GM12878 (cell line): ENCODE measurements around the gene IGFBP3. TPM values are rescaled to one million over a fixed set of nuclear protein-coding genes. Genes with fewer than 3 reads are reported as not detected.

Source experiments
- ATAC-seq: fragments of 200-7000 bp; cut with Tn5 transposase; 3 replicates; pipeline ENCODE4 v1.9.1; 2020; ENCODE audit warnings: mild to moderate bottlenecking, moderate library complexity
- BruUV-seq: library from RNA; stranded (reverse); fragments of 400-500 nt; replicated peaks from 2 replicates; lab custom pipeline; 2021; lab: Mats Ljungman, UMichigan
- CTCF ChIA-PET: fragments of 300-600 bp; sonication (Branson Sonifier 250); formaldehyde crosslinking; extraction: SDS; loops from one replicate; lab custom pipeline; 2021; ENCODE audit warnings: inconsistent platforms; lab: Yijun Ruan, JAX
- POLR2A ChIA-PET: fragments of 350-600 bp; formaldehyde crosslinking; extraction: SDS; loops from one replicate; lab custom pipeline; 2021; ENCODE audit warnings: inconsistent platforms; lab: Charles Lee
- RAD21 ChIA-PET: fragments of 300-600 bp; sonication (Branson Sonifier 250); formaldehyde crosslinking; loops from one replicate; lab custom pipeline; 2023; ENCODE audit warnings: antibody characterized with exemption; ENCODE audit not compliant: unreplicated experiment; lab: Charles Lee
- SMC1A ChIA-PET: fragments of 300-600 bp; sonication (Branson Sonifier 250); formaldehyde crosslinking; loops from one replicate; lab custom pipeline; 2023; ENCODE audit not compliant: unreplicated experiment, uncharacterized antibody; lab: Charles Lee
- DNase-seq: peaks from one replicate; pipeline ENCODE4 v3.0.0-alpha.2; 2011; ENCODE audit warnings: low read depth, low spot score
- FAIRE-seq: peaks from 3 replicates; lab custom pipeline; 2011; peaks lifted over from hg19 to GRCh38; lab: Jason Lieb, UNC
- H2AFZ ChIP-seq: 2 replicates; pipeline ENCODE4 v1.6.0; 2011; ENCODE audit warnings: low read depth, low read length, control low read depth; ENCODE audit not compliant: control insufficient read depth
- H3K27ac ChIP-seq: 2 replicates; pipeline ENCODE4 v1.5.1; 2011; ENCODE audit warnings: control low read depth; ENCODE audit not compliant: control insufficient read depth, insufficient read depth
- H3K27me3 ChIP-seq, 2 experiments: replicated peaks in 1 of 2; 2 replicates each; pipeline versions ENCODE4 v1.6.0 to v1.6.1; 2011; ENCODE audit warnings: low read length in 1 of 2; ENCODE audit not compliant: control insufficient read depth in 2 of 2, insufficient read depth in 2 of 2
- H3K36me3 ChIP-seq, 2 experiments: 2 replicates each; pipeline ENCODE4 v1.5.1; 2011; ENCODE audit warnings: low read length in 1 of 2; ENCODE audit not compliant: control insufficient read depth in 2 of 2, insufficient read depth in 2 of 2
- H3K4me1 ChIP-seq: 2 replicates; pipeline ENCODE4 v1.6.1; 2011; ENCODE audit warnings: mild to moderate bottlenecking, low read length, moderate library complexity, mixed read lengths; ENCODE audit not compliant: control insufficient read depth, insufficient read depth
- H3K4me2 ChIP-seq: 2 replicates; pipeline ENCODE4 v1.6.0; 2011; ENCODE audit warnings: control low read depth; ENCODE audit not compliant: control insufficient read depth, insufficient read depth
- H3K4me3 ChIP-seq: fragments of 200-600 bp; sonication (generic); 2 replicates; pipeline ENCODE4 v1.5.1; 2016
- H3K79me2 ChIP-seq: 2 replicates; pipeline ENCODE4 v1.6.0; 2011; ENCODE audit warnings: low read length; ENCODE audit not compliant: control insufficient read depth, insufficient read depth
- H3K9ac ChIP-seq: 2 replicates; pipeline ENCODE4 v1.8.0; 2011; ENCODE audit warnings: low read length, control low read depth, mixed read lengths; ENCODE audit not compliant: control insufficient read depth, insufficient read depth
- H3K9me3 ChIP-seq: replicated peaks from 3 replicates; pipeline ENCODE4 v1.5.1; 2011; ENCODE audit warnings: mild to moderate bottlenecking, low read length; ENCODE audit not compliant: control insufficient read depth, insufficient read depth
- H4K20me1 ChIP-seq: 2 replicates; pipeline ENCODE4 v1.6.0; 2011; ENCODE audit not compliant: control insufficient read depth, insufficient read depth
- ATF7 ChIP-seq: fragments of 450-650 bp; IDR thresholded peaks from 2 replicates; pipeline ENCODE4 v1.6.1; 2016; ENCODE audit warnings: low read depth, mild to moderate bottlenecking
- BRCA1 ChIP-seq: IDR thresholded peaks from 2 replicates; pipeline ENCODE4 v1.6.1; 2011; ENCODE audit warnings: low read depth, low read length, improper control_type of control experiment
- EP300 ChIP-seq, 2 experiments: fragments of 150-350 bp in 1 of 2; IDR thresholded peaks; 2 replicates each; pipeline ENCODE4 v1.6.1; 2011 to 2012; ENCODE audit warnings: low read depth in 2 of 2, low read length in 2 of 2, borderline replicate concordance in 1 of 2, improper control_type of control experiment in 1 of 2, inconsistent platforms in 1 of 2; ENCODE audit not compliant: control insufficient read depth in 1 of 2
- JUND ChIP-seq: IDR thresholded peaks from 2 replicates; pipeline ENCODE4 v1.6.1; 2012; ENCODE audit warnings: low read depth, mild to moderate bottlenecking, low read length, improper control_type of control experiment, moderate library complexity
- MEF2A ChIP-seq: IDR thresholded peaks from 2 replicates; pipeline ENCODE4 v1.6.1; 2011; ENCODE audit warnings: low read depth, mild to moderate bottlenecking, low read length, moderate library complexity; ENCODE audit not compliant: insufficient read depth
- MYB ChIP-seq: fragments of 150-350 bp; IDR thresholded peaks from 2 replicates; pipeline ENCODE4 v1.6.1; 2014; ENCODE audit warnings: mild to moderate bottlenecking, low read depth, low read length, borderline replicate concordance
- NFXL1 ChIP-seq: fragments of 450-650 bp; IDR thresholded peaks from 2 replicates; pipeline ENCODE4 v1.6.1; 2017; ENCODE audit warnings: antibody characterized with exemption, mild to moderate bottlenecking, borderline replicate concordance
- POU2F2 ChIP-seq: IDR thresholded peaks from 3 replicates; pipeline ENCODE4 v1.6.1; 2011; ENCODE audit warnings: low read depth, mild to moderate bottlenecking, low read length, borderline replicate concordance
- SMARCA5 ChIP-seq: fragments of 450-650 bp; IDR thresholded peaks from 2 replicates; pipeline ENCODE4 v1.6.1; 2017; ENCODE audit warnings: mild to moderate bottlenecking
- WGBS: methylation state at CpG from one replicate; pipeline ENCODE4 v1.1.6; 2016; ENCODE audit warnings: low lambda C conversion rate; ENCODE audit not compliant: insufficient replicate concordance, insufficient coverage; ENCODE audit errors: missing lambda C conversion rate; 5-methylcytosine and 5-hydroxymethylcytosine counted together
- in situ Hi-C: fragments of 300-500 bp; cut with MboI; formaldehyde crosslinking; loops from 9 replicates; pipeline ENCODE4 v1.14.3; 2018; ENCODE audit warnings: mixed read lengths
- intact Hi-C: fragments of 100-400 bp; cut with micrococcal nuclease; formaldehyde crosslinking; loops from one replicate; pipeline ENCODE4 v1.14.2; 2022; ENCODE audit not compliant: unreplicated experiment
- polyA plus RNA-seq, 11 experiments: library from polyadenylated mRNA; depleted of rRNA in 4 of 11; unstranded in 6 of 11; stranded (reverse) in 5 of 11; fragments of >200 nt; fragmentation: Nextera tagmentation in 4 of 11; fragmentation: Illumina TruSeq in 1 of 11; extraction: Ambion mirVana in 4 of 11; extraction: Trizol in 1 of 11; gene quantifications; 1 replicate in 1 of 11; 2 replicates in 10 of 11; pipeline versions ENCODE4 v1.2.1 to v1.2.3, GENCODE V29; 2011 to 2016; ENCODE audit warnings: inconsistent platforms in 2 of 11, missing spikeins in 2 of 11, low read depth in 1 of 11
- total RNA-seq, 4 experiments: library from RNA; depleted of rRNA in 3 of 4; stranded (reverse); fragments of >200 nt in 3 of 4; fragmentation: Illumina TruSeq in 1 of 4; extraction: Trizol in 1 of 4; gene quantifications; 2 replicates each; pipeline versions ENCODE4 v1.2.1 to v1.2.3, GENCODE V29; 2013 to 2021
- TF ChIP-seq, protein P1 (sequence below): fragments of 450-650 bp; IDR thresholded peaks from 2 replicates; pipeline ENCODE4 v1.6.1; 2017; ENCODE audit warnings: low read depth, mild to moderate bottlenecking, moderate library complexity
- TF ChIP-seq, protein P2 (sequence below): fragments of 450-650 bp; IDR thresholded peaks from 2 replicates; pipeline ENCODE4 v1.6.1; 2016; ENCODE audit warnings: mild to moderate bottlenecking, moderate library complexity, borderline replicate concordance

The IGFBP3 gene
- total and polyA plus RNA-seq, 10 of the 15 experiments (the other 5 are each of a cell fraction or from before 2014, with no cell fraction given), result 6.0 to 28.0 (median 15.6) TPM

DNA sequence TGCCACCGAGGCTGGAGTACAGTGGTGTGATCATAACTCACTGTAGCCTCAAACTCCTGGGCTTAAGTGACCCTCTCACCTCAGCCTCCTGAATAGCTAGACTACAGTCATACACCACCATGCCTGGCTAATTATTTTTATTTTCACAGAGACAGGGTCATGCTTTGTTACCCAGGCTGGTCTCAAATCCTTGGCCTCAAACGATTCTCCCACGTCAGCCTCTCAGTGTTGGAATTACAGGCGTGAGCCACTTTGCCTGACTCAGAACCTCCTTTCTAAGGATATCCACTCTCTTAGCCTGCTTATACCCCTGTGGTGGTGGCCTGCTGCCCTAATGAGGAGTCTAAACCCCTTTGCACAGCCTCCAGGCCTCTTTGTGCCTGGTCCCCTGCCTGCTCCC lies 36.9 kb downstream of the IGFBP3 start:
- H3K36me3 ChIP-seq, result no peaks in the 10 kb centered on the region
- H2AFZ ChIP-seq, result no peak overlapping the region
- RAD21 ChIA-PET, result no interaction called here
- peaks cover 0 to 6% of the 10 kb centered on the region in 2 experiments for H3K27me3 ChIP-seq
- CTCF ChIA-PET, result no interaction called here
- no peak for ATAC-seq
- no peak overlapping the region for H3K9ac ChIP-seq
- TF ChIP-seq MEF2A (no peak), POU2F2 (no peak), JUND (no peak), SMARCA5 (no peak), MYB (no peak)
- TF ChIP-seq, protein P1, sequence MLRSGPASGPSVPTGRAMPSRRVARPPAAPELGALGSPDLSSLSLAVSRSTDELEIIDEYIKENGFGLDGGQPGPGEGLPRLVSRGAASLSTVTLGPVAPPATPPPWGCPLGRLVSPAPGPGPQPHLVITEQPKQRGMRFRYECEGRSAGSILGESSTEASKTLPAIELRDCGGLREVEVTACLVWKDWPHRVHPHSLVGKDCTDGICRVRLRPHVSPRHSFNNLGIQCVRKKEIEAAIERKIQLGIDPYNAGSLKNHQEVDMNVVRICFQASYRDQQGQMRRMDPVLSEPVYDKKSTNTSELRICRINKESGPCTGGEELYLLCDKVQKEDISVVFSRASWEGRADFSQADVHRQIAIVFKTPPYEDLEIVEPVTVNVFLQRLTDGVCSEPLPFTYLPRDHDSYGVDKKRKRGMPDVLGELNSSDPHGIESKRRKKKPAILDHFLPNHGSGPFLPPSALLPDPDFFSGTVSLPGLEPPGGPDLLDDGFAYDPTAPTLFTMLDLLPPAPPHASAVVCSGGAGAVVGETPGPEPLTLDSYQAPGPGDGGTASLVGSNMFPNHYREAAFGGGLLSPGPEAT, result no peak
- H3K4me2 ChIP-seq, result no peak overlapping the region
- H3K4me3 ChIP-seq, result no peak overlapping the region
- no peaks in the 10 kb centered on the region for H3K79me2 ChIP-seq
- 10% methylated on average over 4 of the region's 4 CpGs for WGBS
- POLR2A ChIA-PET, result no interaction called here
- FAIRE-seq, result no peak
- in situ Hi-C loops, result no loop called here
- H3K4me1 ChIP-seq, result no peaks in the 10 kb centered on the region
- H3K27ac ChIP-seq, result no peak overlapping the region
- no TSS peak for BruUV-seq
- no peaks in the 10 kb centered on the region for H3K9me3 ChIP-seq
- SMC1A ChIA-PET, result no interaction called here
- intact Hi-C loops, result no loop called here
- no peaks in the 10 kb centered on the region for H4K20me1 ChIP-seq
- DNase-seq, result no peak

DNA sequence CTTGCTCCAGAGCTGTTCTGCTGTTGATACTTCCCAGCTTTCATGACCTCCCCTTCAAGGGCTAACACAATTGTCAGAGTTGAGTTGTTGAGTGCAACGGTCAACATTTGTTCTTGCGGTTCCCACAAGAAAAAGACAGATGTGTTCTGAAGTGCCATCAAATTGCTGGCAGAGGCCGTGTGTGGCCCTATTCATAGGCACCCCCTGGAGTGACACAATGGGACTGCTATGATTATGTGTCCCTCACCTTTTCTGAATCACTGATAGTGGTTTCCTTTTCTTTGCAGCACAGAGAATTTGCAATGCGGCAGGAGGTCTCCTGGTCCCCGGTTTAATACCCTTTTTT lies 38.6 kb downstream of the IGFBP3 start:
- Histone ChIP-seq H3K4me3 (no peak overlapping the region), H3K36me3 (no peaks in the 10 kb centered on the region), H3K9me3 (no peaks in the 10 kb centered on the region; the same call in 2 of the 3 replicates), H3K9ac (no peak overlapping the region), H3K79me2 (no peaks in the 10 kb centered on the region), H2AFZ (no peak overlapping the region), H3K4me1 (no peaks in the 10 kb centered on the region), H3K4me2 (no peak overlapping the region), H3K27ac (no peak overlapping the region), H3K27me3 (peaks cover 0 to 5% of the 10 kb centered on the region in 2 experiments; a peak in 3 of 4 replicates), H4K20me1 (no peaks in the 10 kb centered on the region)
- FAIRE-seq, result no peak
- ChIA-PET SMC1A (no interaction called here), POLR2A (no interaction called here), CTCF (interaction anchor here (0.6 to 1.2 kb wide), 3 partner anchors 8 to 10 kb away, joined by 3 to 4 read pairs (median 3); no protein-coding TSS in a partner anchor), RAD21 (no interaction called here)
- 54% methylated on average over 5 of the region's 5 CpGs for WGBS
- BruUV-seq, result no TSS peak
- DNase-seq, result no peak
- in situ Hi-C loops (no loop called here), intact Hi-C loops (no loop called here)
- no peak for ATAC-seq
- TF ChIP-seq, protein P2, sequence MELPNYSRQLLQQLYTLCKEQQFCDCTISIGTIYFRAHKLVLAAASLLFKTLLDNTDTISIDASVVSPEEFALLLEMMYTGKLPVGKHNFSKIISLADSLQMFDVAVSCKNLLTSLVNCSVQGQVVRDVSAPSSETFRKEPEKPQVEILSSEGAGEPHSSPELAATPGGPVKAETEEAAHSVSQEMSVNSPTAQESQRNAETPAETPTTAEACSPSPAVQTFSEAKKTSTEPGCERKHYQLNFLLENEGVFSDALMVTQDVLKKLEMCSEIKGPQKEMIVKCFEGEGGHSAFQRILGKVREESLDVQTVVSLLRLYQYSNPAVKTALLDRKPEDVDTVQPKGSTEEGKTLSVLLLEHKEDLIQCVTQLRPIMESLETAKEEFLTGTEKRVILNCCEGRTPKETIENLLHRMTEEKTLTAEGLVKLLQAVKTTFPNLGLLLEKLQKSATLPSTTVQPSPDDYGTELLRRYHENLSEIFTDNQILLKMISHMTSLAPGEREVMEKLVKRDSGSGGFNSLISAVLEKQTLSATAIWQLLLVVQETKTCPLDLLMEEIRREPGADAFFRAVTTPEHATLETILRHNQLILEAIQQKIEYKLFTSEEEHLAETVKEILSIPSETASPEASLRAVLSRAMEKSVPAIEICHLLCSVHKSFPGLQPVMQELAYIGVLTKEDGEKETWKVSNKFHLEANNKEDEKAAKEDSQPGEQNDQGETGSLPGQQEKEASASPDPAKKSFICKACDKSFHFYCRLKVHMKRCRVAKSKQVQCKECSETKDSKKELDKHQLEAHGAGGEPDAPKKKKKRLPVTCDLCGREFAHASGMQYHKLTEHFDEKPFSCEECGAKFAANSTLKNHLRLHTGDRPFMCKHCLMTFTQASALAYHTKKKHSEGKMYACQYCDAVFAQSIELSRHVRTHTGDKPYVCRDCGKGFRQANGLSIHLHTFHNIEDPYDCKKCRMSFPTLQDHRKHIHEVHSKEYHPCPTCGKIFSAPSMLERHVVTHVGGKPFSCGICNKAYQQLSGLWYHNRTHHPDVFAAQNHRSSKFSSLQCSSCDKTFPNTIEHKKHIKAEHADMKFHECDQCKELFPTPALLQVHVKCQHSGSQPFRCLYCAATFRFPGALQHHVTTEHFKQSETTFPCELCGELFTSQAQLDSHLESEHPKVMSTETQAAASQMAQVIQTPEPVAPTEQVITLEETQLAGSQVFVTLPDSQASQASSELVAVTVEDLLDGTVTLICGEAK, result no peak
- TF ChIP-seq BRCA1 (no peak), ATF7 (no peak), EP300 (IDR thresholded peaks at IDR 0.05; ENCODE audit: borderline replicate concordance in 1 of 2, control insufficient read depth in 1 of 2, low read depth in 2 of 2, low read length in 2 of 2) (no peak), NFXL1 (no peak)
